ENCODE data around the gene ZRANB1.

DNA sequence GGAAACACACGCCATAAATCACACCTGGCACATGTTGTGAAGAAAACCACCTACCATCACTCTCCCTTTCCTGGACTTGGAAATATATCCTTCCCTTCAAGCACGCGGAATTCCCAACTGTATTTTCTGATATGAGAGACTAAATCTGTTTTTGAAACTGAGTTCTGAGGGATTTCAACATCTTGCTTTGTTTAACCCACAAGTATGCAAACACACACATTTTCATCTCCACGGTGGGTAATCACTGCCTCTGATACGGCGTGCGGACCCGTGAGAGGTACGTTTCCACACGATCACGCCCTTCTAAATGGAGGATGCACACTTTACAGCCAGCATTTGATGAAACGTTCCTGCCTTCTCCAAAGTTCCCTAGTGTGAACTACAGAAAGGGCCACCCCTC lies 83.4 kb downstream of the ZRANB1 start:
- TF ChIP-seq EZH2phosphoT487 (IDR thresholded peaks at IDR 0.05; ENCODE audit: insufficient read depth, low read depth) (no peak), EZH2 (IDR thresholded peaks at IDR 0.05; ENCODE audit: insufficient read depth, poor library complexity, severe bottlenecking) (no peak)

All from GM23248 (cell line).